ENCODE data around the gene OBSCN. TPM values are rescaled to one million over a fixed set of nuclear protein-coding genes. Genes with fewer than 3 reads are reported as not detected.

Gene OBSCN
- total RNA-seq, 2 experiments from 2014 or later, result 29.5 to 45.2 TPM

- CTCF ChIA-PET (ENCODE audit: unreplicated experiment), result no interaction called here
- H4K20me1 ChIP-seq (ENCODE audit: insufficient read depth, low read length), result peaks cover 12% of the 10 kb centered on the region
Observed at GRCh38 chr1:228400237-228400651, 192.4 kb downstream of the OBSCN start.

GRCh38 chr1:228400692-228401454 is 193.0 kb downstream of the OBSCN start:
- TF ChIP-seq EZH2phosphoT487 (IDR thresholded peaks at IDR 0.05; ENCODE audit: borderline replicate concordance, low read depth, low read length), result no peak
- no peak for TF ChIP-seq CTCF (conservative IDR thresholded peaks at IDR 0.05; ENCODE audit: low read length)
- POLR2A ChIA-PET, result no interaction called here
- intact Hi-C loops (cut with micrococcal nuclease; ENCODE audit: unreplicated experiment), result loop anchor here (10.0 kb wide), 1 partner anchor 266 kb away; no protein-coding TSS in a partner anchor

More at GRCh38 chr1:228400237-228400651, 192.4 kb downstream of the OBSCN start:
- no peak overlapping the region for H3K4me3 ChIP-seq (ENCODE audit: low read depth, low read length, poor library complexity, severe bottlenecking)
- no peak overlapping the region for H3K27ac ChIP-seq (ENCODE audit: low read depth, low read length, poor library complexity, severe bottlenecking)
- no peak overlapping the region for H2AFZ ChIP-seq (ENCODE audit: low read length)
- DNase-seq (ENCODE audit: low spot score), result no peak
- H3K79me2 ChIP-seq (ENCODE audit: insufficient read depth, low read depth, low read length), result peaks cover 20% of the 10 kb centered on the region
- H3K36me3 ChIP-seq (ENCODE audit: insufficient read depth, low read length), result peaks cover 95% of the 10 kb centered on the region
- H3K9me3 ChIP-seq (ENCODE audit: low read length), result no peaks in the 10 kb centered on the region
- no TSS peak for BruUV-seq (replicated peaks)
- H3K9me2 ChIP-seq (ENCODE audit: insufficient read depth, low read length), result no peaks in the 10 kb centered on the region
- POLR2A ChIA-PET, result interaction anchor here (0.6 kb wide), 2 partner anchors 65 to 94 kb away, joined by 3 to 6 read pairs; no protein-coding TSS in a partner anchor
- intact Hi-C loops (cut with micrococcal nuclease; ENCODE audit: unreplicated experiment), result loop anchor here (10.0 kb wide), 1 partner anchor 265 kb away; no protein-coding TSS in a partner anchor
- H3K4me2 ChIP-seq (ENCODE audit: low read length), result no peak overlapping the region
- H3K4me1 ChIP-seq (ENCODE audit: insufficient read depth, low read length, poor library complexity, severe bottlenecking), result peaks cover 12% of the 10 kb centered on the region
- TF ChIP-seq CTCF (conservative IDR thresholded peaks at IDR 0.05; ENCODE audit: low read length), result no peak
- TF ChIP-seq EZH2phosphoT487 (IDR thresholded peaks at IDR 0.05; ENCODE audit: borderline replicate concordance, low read depth, low read length), result no peak

More at GRCh38 chr1:228400692-228401454, 193.0 kb downstream of the OBSCN start:
- Histone ChIP-seq H3K9me2 (ENCODE audit: insufficient read depth, low read length) (no peaks in the 10 kb centered on the region), H4K20me1 (ENCODE audit: insufficient read depth, low read length) (peaks cover 15% of the 10 kb centered on the region), H3K4me3 (ENCODE audit: low read depth, low read length, poor library complexity, severe bottlenecking) (no peak overlapping the region), H3K36me3 (ENCODE audit: insufficient read depth, low read length) (peaks cover 92% of the 10 kb centered on the region), H3K4me2 (ENCODE audit: low read length) (no peak overlapping the region), H2AFZ (ENCODE audit: low read length) (no peak overlapping the region), H3K9me3 (ENCODE audit: low read length) (no peaks in the 10 kb centered on the region), H3K79me2 (ENCODE audit: insufficient read depth, low read depth, low read length) (peaks cover 26% of the 10 kb centered on the region), H3K27ac (ENCODE audit: low read depth, low read length, poor library complexity, severe bottlenecking) (no peak overlapping the region), H3K4me1 (ENCODE audit: insufficient read depth, low read length, poor library complexity, severe bottlenecking) (peaks cover 12% of the 10 kb centered on the region)
- DNase-seq (ENCODE audit: low spot score), result no peak
- BruUV-seq (replicated peaks), result no TSS peak
- CTCF ChIA-PET (ENCODE audit: unreplicated experiment), result interaction anchor here (0.6 kb wide), 1 partner anchor 125 kb away, joined by 3 read pairs; no protein-coding TSS in a partner anchor

Data from OCI-LY7 (cell line).